Activated T-cell treated with anti-CD3 and anti-CD28 coated beads for 1 hour (primary cell): Measurements from ENCODE around the gene AP2A2.
"Not testable (repeated sequence)": the region's sequence is repeated elsewhere in the genome, so short reads cannot be mapped to it uniquely, and the experiment has no call there.

Experiments used
- DNase-seq: peaks from one replicate; pipeline ENCODE4 v3.0.0-alpha.2; 2020; ENCODE audit warnings: low read depth

Gene AP2A2

DNA sequence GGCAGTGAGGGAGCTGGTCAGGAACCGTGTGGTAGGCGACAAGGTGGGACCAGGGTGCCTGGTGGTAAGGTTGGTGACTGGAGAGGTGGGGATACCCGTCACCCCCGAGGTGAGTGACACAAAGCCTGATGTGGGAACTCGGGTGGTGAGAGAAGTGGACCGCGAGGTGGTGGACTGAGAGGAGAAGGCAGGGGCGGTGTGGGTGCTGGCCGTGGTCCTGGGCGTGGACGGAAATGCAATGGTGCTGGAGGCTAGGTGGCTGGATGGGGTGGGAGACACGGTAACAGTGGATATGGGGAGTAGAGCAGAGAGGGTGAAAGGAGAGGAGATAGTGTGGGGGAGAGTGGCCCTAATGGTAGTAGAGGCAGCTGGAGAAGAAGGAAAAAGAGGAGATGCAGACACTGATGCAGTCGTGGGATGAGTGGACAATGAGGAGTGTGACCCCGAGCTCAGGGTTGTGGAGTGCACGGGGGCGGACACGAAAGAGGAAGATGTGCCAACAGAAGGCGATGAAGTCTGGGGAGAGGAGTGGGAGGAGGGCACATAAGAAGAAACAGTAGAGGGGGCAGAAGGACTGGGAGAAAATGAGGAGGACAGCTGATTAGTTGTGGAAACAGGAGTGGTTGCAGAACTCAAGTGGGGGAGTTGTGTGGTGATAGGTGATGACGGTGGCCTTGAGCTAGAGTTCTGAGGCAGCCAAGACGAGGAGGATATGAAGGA is 90.3 kb downstream of the AP2A2 start:
- DNase-seq, result no peak

DNA sequence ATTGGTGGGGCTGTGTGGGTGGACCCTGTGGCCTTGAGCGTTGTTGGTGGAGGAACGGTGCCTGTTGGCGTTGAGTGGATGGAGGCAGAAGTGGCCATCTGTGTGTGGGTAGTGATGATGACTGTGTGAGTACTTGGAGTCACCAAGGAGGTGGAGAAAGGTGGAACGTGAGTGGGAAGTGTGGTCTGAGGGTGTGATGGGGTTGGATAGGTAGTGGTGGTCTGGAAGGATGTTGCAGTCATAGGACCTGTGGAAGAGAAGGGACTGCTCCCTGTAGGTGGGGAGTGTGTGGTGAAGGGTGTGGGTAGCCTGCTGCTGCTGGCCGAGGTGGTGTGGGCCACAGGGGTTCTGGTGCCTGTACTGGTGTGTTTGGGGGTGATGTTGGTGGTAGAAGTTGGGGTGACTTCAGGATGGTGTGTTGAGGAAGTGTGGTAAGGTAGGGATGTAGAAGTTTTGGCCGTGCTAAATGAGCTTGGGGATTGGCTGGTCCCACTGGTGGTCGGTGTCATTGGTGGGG is 91.0 kb downstream of the AP2A2 start:
- DNase-seq, result not testable (repeated sequence)

DNA sequence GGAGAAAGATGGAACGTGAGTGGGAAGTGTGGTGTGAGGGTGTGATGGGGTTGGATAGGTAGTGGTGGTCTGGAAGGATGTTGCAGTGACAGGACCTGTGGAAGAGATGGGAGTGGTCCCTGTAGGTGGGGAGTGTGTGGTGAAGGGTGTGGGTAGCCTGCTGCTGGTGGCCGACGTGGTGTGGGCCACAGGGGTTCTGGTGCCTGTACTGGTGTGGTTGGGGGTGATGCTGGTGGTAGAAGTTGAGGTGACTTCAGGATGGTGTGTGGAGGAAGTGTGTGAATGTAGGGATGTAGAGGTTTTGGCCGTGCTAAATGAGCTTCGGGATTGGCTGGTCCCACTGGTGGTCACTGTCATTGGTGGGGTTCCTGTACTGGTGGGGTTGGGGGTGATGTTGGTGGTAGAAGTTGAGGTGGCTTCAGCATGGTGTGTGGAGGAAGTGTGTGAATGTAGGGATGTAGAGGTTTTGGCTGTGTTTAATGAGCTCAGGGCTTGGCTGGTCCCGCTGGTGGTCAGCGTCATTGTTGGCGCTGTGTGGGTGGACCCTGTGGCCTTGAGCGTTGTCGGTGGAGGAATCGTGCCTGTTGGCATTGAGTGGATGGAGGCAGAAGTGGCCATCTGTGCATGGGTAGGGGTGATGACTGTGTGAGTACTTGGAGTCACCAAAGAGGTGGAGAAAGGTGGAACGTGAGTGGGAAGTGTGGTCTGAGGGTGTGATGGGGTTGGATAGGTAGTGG is 91.8 kb downstream of the AP2A2 start:
- no peak for DNase-seq

DNA sequence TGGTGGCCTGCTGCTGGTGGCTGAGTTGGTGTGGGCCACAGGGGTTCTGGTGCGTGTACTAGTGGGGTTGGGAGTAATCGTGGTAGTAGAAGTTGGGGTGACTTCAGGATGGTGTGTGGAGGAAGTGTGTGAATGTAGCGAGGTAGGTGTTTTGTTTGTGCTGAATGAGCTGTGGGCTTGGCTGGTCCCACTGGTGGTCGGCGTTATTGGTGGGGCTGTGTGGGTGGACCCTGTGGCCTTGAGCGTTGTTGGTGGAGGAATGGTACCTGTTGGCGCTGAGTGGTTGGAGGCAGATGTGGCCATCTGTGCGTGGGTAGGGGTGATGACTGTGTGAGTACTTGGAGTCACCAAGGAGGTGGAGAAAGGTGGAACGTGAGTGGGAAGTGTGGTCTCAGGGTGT is 92.4 kb downstream of the AP2A2 start:
- DNase-seq, result no peak

DNA sequence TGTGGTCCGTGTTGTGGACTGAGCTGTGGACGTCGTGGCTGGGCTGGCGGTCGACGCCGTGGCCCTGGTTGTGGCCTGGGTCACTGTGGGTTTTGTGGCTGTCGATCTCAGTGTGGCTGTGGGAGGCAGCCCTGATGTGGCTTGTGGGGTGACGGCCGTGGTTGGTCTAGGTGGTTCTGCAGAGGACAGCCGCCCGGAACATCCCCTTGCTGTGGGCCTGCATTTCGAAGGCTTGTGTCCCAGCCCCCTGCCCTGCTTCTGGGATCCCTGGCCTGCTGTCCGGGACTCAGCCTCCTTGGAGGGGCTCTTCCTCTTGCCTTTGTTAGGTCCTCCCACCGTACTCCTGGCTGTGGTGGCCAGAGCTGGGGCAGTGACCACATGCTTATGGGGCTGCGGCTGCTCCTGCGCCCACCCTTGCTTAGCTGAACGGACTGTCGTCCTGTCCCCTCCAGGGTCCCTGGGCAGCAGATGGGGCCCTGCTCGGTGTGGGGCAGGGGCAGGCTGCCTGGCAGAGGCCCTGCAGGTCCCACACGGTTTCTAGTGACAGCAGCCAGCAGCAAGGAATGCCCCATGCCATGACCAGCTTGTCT is 93.7 kb downstream of the AP2A2 start:
- no peak for DNase-seq

DNA sequence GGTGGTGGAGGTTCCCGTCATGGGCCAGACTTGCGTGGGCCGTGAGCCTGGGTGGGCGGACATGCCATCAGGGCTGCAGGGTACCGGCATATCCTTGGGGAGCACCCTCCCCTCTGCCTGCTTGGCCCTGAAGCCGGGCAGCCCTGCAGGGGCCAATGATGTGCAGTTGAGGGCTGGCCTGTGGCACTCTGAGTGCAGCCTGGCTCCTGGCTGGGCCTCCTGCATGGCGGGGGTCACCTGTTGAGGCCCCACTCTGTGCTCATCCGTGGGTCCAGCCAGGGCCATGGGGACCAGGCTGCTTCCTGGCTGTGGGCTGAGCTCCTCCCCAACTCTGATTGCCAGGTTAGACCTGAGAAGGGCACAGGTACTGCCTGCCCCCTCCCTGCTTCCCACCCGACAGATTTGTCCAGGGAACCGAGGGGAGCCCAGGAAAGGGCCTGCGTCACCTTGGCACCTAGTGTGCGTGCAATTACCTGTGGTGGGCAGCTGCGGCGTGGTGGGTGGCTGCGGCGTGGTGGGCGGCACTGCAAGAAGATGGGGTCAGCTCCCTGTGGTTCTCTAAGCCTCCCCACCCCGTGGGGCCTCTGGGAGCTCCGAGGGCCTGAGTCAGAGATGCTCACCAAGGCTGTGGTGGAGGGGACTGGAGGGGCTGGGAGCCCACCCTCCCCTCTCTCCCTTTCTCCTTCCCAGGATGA is 94.7 kb downstream of the AP2A2 start:
- DNase-seq, result no peak

DNA sequence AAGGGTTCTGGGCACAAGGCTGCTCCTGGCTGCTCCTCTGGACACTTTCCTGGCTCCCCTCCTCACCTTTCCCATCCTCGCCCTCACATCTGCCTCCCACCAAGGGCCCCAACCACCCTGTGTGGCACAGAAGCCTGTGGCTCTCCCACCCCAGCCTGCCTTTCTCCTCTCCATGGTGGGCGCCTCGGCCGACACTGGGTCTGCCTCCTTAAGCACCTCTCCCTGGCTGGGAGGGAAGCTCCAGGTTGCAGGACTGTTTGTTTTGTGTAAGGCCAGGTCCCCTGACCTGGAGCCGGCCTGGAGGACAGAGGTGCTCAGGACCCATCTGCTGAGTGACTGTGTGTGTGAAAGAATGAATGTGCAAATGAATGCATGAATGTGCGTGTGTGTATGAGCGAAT is 96.7 kb downstream of the AP2A2 start:
- no peak for DNase-seq

DNA sequence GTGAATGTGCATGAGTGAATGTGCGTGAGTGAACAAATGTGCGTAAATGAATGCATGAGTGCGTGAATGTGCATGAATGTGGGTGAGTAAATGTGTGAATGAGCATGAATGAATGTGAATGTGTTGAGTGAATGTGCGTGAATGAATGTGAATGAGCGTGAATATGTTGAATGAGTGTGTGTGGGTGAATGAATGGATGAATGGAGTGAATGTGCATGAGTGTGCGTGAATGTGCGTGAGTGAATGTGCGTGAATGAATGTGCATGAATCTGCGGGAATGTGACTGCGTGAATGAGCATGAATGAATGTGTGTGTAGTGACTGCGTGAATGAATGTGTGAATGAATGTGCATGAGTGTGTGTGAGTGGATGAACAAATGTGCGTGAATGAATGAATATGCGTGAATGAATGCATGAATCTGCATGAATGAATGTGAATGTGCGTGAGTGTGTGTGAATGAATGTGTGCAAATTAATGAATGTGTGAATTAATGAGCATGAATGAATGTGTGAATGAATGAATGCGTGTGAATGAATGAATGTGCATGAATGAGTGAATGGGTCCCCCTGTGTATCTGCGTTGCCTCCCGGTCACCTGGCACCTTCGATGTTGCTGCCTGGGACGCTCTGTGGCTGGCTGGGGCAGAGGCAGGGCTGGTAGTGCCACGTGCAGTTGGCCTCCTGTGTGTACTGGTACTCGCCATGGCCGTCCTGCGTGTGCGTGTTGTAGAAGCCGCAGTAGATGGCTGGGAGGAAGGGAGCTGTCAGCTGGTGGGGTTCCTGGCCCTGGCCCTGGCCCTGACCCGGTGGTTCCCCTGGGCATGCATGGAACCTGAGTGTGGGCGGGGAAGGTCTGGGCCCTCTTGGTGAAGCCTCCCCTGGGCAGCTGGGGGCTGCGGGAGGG is 97.5 kb downstream of the AP2A2 start:
- DNase-seq, result no peak

DNA sequence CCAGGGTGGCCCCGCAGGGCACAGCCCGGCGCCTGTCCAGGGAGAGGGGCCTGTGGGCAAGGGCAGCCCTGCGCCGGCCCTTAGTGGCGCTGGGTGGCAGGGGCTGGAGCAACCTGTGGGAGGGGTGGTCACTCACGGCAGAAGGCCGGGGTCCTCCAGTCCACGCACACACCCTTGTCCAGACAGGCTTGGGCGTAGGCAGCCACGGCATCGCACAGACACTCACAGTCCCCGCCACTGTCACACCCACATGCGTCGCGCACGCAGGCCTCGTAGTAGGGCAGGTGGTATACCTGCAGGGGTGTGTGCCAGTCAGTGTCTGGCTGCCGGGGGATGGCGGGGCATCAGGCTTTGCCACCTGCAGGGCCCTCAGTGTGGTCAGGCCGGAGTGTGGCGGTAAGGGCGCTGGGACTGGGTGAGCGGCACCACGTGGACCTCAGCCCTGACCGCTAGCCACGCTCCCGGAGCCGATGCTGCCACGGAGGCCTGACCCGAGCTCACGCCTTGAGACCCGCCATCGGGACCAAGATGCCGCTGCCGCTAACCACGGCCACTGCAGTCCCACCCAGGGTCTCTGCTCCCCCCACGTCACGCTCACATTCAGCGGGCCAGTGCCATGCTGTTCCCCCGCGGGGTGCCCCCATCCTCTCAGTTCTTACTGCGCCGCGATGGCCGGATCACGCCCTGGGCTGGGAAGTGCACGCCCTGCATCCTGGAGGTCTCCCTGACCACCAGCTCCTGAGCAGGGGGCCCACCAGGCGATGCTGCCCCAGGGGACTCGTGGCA is 98.3 kb downstream of the AP2A2 start:
- DNase-seq, result no peak

DNA sequence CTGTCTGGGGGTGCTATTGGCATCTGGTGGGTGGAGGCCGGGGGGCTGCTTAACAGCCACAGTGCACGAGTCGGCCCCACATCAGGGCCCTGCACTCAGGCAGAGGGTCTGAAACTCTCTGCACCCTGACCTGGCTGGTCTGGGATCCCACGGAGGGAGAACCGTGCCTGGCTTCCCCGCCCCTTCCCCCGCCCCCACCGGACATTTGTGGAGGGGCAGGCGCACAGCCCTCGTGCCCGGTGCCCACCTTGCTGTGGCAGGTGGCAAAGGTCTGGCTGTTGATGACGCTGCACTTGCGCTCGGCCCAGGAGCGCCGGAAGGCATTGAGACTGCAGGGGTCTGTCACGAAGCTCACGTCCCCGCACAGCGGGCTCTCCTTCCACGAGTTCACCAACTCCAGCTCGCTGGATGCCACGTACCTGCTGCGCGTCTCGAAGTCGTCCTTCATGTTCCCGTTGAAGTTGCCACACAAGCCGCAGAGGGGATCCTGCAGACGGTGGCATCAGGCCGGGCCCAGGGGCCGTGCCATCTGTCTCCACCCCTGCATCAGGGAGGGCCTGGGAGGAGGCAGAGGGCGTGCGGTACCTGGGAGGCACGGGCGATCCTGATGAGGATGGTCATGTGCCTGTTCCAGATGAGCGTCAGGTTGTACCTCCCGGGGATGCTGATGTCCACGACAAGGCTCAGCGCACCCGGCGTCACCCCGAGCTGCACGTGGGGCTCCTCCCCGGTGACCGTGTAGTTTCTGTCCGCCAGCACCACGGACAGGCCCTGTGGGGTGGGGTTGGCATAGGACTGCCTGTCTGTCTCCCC is 99.1 kb downstream of the AP2A2 start:
- DNase-seq, result no peak

DNA sequence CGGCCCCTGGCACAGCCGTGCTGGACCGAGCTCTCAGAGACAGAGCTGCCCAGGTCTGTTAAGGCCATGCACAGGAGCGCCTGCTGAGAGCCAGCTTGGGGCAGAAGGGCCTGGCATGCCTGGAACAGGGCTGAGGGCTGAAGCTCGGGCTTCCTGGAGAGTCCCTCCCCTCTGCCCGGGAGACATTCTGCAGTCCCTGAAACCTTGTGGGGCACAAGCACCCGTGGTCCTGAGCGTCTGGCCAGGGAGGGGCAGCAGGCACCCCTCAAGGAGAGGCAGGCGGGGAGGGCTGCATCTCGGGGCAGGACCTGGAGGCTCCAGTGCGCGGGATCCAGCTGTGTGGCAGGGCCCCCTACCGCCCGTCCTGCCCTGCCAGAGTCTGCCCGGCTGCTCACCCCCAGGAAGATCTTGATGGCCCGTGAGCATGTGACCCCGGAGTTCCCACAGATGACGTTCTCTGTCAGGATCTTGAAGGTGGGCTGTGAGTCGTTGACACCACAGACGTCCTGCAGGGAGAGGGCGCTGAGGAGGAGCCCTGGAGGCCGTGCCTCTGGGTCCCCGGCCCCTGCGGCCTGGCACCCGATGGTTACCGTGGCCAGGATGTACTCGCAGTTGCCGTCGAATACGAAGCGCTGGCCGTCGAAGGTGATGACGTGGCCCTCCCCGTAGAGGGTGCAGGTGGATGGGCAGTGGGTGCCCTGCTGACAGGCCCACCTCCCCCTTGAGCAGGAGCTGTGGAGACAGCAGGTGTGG is 99.9 kb downstream of the AP2A2 start:
- DNase-seq, result no peak

DNA sequence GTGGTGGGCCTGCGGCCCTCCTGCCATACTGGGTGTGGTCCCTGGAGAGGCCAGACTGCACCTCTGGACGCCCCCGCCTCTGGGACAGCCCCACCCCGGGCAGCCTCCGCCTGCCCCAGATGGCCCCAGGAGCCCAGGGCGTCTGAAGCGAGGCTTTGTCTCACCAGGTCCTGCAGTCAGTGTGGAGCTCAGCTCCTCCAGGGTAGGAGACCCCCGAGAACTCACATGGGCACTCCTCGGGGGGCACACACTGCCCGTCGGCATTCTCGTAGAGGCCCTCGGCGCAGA is 100.4 kb downstream of the AP2A2 start:
- no peak for DNase-seq

DNA sequence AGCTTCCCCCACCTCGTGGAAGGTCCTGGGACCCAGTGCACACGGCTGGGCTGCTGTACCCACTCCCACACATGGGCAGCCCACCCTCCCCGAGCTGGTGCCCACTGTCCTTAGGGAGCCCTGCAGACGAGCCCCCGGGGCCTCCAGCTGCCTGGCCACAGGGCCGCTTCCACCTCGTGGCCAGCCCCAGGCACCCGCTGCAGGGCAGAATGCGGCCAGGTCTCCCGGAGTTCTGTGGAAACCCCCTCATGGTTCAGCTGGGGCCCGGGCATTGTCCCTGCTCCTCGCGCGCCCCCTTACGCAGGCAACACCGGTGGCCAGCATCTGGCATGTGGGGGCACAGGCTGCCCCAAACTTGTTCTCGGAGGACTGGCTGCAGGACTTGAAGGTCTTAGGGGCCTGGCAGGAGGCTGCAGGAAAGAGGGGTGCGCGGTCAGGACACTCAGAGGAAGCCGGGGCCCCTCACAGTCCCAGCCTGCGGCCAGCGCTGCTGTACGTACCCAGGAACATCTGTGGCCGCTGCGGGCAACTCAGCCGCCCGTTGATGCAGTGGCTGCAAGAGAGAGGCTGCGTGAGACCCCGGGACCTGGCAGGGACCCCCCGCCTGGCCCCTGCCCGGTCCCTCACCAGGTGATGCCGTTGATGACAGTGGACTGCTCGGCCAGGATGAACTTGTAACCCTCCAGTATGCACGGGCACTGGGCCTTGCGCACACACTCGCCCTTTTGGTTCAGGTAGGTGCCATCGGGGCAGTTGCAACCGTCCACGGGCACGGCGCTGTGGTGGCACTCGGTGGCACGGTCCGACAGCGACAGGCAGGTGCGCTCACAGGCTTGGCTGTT is 101.2 kb downstream of the AP2A2 start:
- no peak for DNase-seq

DNA sequence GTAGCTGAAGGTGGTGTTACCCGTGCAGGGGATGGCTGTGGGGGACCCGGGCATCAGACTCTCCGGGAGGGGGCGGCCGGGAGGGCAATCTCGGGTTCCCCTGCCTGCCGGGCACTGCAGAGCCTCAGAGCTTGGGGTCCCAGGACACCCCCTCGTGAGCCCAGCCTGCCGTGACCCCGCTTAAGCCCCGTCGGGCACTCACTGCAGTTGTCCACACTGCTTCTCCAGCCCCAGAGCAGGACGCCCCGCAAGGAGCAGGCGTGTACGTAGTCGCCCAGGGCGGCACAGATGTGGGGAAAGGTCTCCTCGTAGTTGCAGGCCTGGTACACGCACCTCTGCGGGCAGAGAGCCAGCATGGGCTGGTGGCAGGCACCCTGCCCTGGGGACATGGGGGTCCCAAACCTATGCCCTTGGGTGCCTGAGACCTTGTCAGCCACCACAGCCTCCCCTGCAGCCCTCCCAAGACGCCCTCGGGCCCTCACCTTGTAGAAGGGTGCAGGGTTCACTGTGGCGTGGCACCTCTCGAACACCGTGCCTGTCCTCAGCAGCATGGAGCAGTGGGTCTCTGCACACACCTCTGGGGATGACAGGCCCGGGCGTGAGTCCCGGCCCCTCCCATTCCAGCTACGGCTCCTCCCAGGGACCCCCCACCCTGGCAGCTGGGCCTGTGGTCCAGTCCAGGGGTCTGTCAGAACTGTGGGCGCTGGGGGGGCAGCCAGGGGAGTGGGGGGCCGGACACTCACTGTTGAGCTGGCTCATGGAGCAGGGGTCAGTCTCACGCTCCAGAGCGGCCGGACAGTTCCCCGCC is 102.0 kb downstream of the AP2A2 start:
- no peak for DNase-seq

DNA sequence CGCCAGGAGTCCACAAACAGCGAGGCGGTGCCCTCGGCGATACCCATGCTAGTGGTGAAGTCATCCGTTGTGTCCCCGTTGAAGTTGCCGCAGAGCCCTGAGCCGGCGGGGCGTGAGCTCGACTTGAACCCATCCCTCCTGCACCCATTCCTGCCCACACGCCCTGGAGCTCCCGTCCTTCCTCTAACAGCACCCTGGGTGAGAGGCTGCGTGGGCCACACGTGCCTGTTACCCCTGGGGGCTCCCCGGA is 102.5 kb downstream of the AP2A2 start:
- DNase-seq, result no peak

DNA sequence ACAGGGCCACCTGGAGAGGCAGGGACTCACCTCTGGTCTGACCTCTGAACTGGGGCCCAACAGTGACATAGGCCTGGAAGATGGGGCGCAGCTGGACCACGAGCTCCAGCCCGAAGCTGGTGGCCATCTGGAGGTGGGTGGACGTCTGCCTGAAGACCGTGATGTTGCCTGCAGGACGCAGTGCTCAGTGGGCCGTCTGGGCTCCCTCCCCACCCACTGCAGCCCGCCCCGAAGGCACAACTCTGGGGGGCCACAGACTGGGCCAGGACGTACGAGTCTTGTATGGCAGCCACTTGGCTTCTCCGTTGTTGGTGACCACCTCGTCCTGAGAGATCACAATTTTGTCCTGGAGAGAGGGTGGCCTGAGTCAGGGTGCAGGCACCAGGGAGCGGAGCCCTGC is 102.9 kb downstream of the AP2A2 start:
- DNase-seq, result no peak

DNA sequence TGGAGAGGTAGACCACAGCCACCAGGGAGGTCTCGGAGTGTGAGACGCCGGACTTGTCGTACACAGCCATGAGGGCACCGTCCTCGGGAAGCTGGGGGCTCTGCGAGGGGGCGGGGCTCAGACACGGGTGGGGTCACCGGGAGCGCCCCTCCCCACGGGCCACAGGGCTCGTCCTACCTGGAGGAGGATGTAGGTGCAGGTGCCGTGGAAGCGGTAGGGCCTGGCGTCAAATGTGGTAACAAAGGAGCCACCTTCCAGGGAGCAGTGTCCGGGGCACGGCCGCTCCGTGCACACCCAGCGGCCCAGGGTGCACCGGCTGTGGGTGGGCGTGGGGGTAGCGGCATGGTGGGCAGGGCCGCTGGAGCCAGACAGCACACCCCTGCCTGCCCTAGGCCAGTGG is 103.4 kb downstream of the AP2A2 start:
- DNase-seq, result no peak

DNA sequence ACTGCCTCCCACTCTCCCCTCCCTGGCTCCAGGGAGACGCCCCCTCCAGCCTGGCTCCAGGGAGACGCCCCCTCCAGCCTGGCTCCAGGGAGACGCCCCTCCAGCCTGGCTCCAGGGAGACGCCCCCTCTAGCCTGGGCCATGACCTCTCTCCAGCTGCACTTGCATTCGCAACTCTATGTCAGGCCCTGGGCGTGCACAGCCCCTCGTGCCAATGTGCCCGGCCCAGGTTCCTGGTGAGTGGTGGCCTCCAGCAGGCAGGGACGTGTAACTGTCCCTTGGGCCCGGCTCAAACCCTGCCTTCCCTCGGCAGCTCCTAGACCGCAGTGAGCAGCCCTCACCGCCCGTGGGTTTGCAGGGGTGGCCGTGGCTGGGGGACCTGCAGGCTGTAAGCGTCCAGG is 104.0 kb downstream of the AP2A2 start:
- no peak for DNase-seq
